ENCODE results near the gene FES.

- no peak for TF ChIP-seq MXI1 (conservative IDR thresholded peaks at IDR 0.05; ENCODE audit: poor library complexity, severe bottlenecking)
- no peak for TF ChIP-seq CTCF (IDR thresholded peaks at IDR 0.05; ENCODE audit: poor library complexity, severe bottlenecking)
- no peak for TF ChIP-seq SMC3 (conservative IDR thresholded peaks at IDR 0.05; ENCODE audit: poor library complexity)
- TF ChIP-seq RAD21 (conservative IDR thresholded peaks at IDR 0.05): no peak
- TF ChIP-seq EP300 (conservative IDR thresholded peaks at IDR 0.05; ENCODE audit: poor library complexity, severe bottlenecking): no peak
- no peak for TF ChIP-seq POLR2AphosphoS5 (IDR thresholded peaks at IDR 0.05)
- no peak for TF ChIP-seq TAF1 (IDR thresholded peaks at IDR 0.05; ENCODE audit: low read depth)
Measured at GRCh38 chr15:90909976-90910375, 25.7 kb downstream of the FES start.
